Epithelial cell of proximal tubule (primary cell): ENCODE results near the gene ACSS1. TPM values are rescaled to one million over a fixed set of nuclear protein-coding genes. Genes with fewer than 3 reads are reported as not detected.

Experiments used
- DNase-seq: peaks from one replicate; pipeline ENCODE4 v3.0.0-alpha.2; 2011; ENCODE audit warnings: low read depth
- H3K4me3 ChIP-seq: 2 replicates; pipeline ENCODE4 v1.5.1; 2011; ENCODE audit warnings: low read depth, mild to moderate bottlenecking, low read length
- total RNA-seq: library from RNA; depleted of rRNA; stranded (reverse); fragments of >200 nt; gene quantifications from 2 replicates; pipeline ENCODE4 v1.2.3, GENCODE V29; 2015
- TF ChIP-seq, protein P1 (sequence below): conservative IDR thresholded peaks from 2 replicates; pipeline ENCODE4 v1.5.1; 2012; ENCODE audit warnings: low read depth, mild to moderate bottlenecking, low read length

ACSS1 gene
- total RNA-seq, 1 donor from 2014 or later = 3.9 TPM

DNA sequence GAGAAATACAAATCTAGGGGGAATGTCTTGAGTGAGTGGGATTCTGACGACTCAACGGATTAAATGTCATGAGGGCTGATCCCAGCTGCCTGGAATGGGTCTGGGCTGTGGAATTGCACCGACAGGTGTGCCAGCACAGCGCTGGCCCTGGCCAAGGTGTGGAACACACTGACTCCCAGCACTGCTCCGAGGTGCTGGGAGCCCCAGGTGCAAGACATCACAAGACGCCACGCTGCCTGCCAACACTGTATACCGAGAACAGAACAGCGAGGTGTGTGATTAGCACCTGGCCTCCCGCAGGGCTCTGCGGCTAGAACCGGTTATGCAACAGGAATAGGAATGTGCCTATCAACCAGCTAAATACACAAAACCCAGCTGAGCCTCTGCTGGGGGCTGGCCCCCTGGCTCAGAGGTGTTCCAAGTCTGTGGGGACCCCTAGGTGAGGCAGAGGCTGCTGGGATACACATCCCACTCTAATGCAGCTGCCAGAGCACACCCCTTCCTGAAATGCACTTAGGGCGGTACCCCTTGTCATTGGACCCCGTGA, 40.6 kb downstream of the ACSS1 start:
- TF ChIP-seq, protein P1, sequence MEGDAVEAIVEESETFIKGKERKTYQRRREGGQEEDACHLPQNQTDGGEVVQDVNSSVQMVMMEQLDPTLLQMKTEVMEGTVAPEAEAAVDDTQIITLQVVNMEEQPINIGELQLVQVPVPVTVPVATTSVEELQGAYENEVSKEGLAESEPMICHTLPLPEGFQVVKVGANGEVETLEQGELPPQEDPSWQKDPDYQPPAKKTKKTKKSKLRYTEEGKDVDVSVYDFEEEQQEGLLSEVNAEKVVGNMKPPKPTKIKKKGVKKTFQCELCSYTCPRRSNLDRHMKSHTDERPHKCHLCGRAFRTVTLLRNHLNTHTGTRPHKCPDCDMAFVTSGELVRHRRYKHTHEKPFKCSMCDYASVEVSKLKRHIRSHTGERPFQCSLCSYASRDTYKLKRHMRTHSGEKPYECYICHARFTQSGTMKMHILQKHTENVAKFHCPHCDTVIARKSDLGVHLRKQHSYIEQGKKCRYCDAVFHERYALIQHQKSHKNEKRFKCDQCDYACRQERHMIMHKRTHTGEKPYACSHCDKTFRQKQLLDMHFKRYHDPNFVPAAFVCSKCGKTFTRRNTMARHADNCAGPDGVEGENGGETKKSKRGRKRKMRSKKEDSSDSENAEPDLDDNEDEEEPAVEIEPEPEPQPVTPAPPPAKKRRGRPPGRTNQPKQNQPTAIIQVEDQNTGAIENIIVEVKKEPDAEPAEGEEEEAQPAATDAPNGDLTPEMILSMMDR = no peak
- H3K4me3 ChIP-seq = no peak overlapping the region
- DNase-seq = no peak

DNA sequence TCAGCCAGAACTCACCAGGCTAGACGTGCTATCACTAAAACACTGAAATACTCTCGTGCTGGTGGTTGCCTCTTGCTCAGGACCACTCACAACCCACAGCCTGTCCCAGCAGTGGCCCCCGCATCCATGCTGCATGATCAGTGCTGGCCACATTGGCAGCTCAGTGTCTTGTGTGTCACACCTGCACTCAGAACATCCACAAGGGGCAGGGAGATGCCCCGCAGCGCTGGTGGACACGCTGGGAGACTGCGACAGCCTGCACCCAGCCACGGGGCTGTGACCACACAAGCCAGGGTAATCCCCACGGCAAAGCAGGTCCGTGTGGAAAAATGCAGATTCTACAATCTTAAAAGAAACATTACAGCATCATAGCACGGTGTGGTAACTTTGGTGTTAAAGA, 41.5 kb downstream of the ACSS1 start:
- TF ChIP-seq, protein P1 = no peak
- DNase-seq = no peak
- no peak overlapping the region for H3K4me3 ChIP-seq

DNA sequence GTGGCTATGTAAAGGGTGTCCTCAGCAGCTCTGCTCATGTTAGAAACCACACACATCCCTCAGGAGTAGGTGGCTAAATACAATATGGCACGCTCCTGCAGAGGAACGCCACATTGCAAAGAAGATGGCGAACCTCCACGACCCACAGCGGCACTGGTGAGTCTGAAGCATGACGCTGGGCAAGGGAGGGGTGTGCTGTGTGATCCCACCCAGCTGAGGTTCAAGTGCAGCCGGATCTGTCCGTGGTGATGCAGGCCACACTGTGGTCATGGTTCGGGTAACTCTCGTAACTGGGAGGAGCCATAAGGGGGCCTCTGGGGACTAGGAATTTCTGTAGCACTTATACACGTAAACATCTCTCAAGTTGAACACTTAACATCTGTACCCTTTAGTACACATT, 42.0 kb downstream of the ACSS1 start:
- DNase-seq = no peak
- TF ChIP-seq, protein P1 = no peak
- no peak overlapping the region for H3K4me3 ChIP-seq

DNA sequence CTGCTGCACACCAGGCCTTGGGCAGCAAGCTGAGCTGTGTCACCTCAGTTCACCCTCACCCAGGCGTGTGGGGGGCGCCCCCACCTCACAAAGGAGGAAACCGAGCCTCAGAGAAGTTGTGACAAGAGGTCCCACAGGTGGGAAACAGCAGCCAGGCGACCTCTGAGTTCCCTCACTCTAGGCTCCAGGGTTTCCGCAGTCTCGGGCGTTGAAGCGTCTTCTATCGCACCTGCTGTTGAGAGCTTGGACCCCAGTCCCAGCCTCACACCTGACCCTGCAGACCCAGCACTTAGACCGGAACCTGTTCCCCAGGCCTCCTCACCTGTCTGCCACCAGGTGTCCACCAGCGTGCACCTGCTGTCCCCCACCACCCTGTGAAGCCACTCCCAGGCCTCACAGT, 43.1 kb downstream of the ACSS1 start:
- DNase-seq = no peak
- H3K4me3 ChIP-seq = no peak overlapping the region
- TF ChIP-seq, protein P1 = no peak

DNA sequence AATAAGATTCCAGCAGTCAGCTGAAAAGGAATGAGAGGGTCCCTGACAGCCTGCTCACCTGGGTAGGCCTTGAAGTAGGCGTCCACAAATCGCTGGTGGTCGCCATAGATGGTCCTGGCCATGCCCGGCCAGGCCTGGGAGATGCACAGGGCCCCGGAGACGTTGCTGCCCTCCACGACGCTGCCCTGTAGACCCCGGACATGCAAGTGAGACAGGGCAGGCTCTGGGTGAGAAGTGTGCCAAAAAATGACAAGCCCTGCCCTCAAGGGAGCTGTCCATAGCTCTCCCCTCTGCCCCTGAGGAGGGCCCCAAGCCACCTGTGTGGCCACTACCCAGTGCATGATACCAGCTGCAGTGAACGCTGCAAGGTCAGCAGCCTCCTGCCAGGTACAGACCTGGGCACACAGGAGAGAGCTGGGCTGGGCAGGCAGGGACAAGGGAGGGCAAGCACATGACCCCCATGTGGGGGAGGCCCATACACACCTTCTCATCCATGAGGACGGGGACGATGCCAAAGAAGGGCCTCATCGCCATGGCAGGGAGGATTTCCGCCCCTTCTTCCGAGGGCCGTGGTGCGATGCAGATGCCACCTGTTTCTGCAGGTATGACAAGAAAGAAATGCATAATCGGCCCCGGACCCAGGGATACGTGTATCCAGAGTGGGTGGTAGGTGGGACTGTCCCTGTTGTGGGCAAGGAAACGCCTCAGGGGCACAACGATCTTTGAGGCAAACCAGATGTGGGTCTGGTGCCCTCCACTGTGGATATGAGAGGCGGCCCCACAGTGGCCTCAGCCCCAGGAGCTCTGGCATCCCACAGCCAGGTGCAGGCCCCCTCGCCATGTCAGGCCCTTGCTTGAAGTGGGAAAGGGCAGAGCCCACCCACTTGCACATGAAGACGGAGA, 44.2 kb downstream of the ACSS1 start:
- no peak overlapping the region for H3K4me3 ChIP-seq
- no peak for DNase-seq
- TF ChIP-seq, protein P1 = no peak

DNA sequence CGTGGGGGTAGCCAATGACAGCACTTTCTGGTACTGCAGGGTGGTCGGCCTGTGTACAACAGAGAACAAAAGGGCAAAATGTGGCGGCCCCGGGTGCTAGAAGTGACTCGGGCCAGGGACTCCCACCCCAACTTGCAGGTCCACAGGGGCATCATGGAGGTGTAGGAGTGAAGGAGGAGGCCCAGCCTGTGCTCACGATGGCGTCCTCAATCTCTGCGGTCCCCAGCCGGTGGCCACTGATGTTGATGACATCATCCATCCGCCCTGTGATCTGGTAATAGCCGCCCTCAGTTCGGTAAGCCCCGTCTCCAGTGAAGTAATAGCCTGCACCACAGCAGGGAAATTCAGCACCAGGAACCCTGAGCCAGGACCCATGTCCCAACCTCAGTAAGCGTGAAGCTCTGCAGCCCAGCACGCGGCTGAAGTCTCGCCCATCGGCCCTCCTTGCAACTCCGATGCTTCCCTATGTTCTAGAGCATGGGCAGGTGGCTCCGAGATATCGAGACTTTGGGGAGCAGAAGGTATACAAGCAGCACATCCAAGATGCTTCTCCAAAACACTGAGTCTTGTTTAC, 45.2 kb downstream of the ACSS1 start:
- TF ChIP-seq, protein P1 = no peak
- no peak overlapping the region for H3K4me3 ChIP-seq
- DNase-seq = no peak
